HEK293T (cell line): ENCODE results near the gene FXYD4.

Experiments used
- CTCF ChIA-PET: fragments of 350-600 bp; formaldehyde crosslinking; extraction: SDS; loops from one replicate; lab custom pipeline; 2021; ENCODE audit warnings: antibody characterized with exemption, inconsistent platforms; lab: Yijun Ruan, JAX
- POLR2A ChIA-PET: fragments of 350-600 bp; formaldehyde crosslinking; extraction: SDS; loops from one replicate; lab custom pipeline; 2020; ENCODE audit warnings: antibody characterized with exemption, inconsistent platforms; lab: Yijun Ruan, JAX
- DNase-seq: peaks from one replicate; pipeline ENCODE4 v3.0.0; 2012; ENCODE audit warnings: mixed read lengths; ENCODE audit errors: extremely low spot score
- ARNT ChIP-seq: fragments of 450-650 bp; IDR thresholded peaks from 2 replicates; pipeline ENCODE4 v1.6.1; 2017; ENCODE audit warnings: mild to moderate bottlenecking
- BHLHE40 ChIP-seq: fragments of 450-650 bp; IDR thresholded peaks from 2 replicates; pipeline ENCODE4 v1.6.1; 2016; ENCODE audit warnings: mild to moderate bottlenecking, moderate library complexity, borderline replicate concordance
- CTBP1 ChIP-seq: fragments of 450-650 bp; IDR thresholded peaks from 2 replicates; pipeline ENCODE4 v1.6.1; 2016; ENCODE audit warnings: borderline replicate concordance
- ELF4 ChIP-seq: fragments of 450-650 bp; IDR thresholded peaks from 2 replicates; pipeline ENCODE4 v1.6.1; 2017; ENCODE audit warnings: antibody characterized with exemption
- FOXA1 ChIP-seq: fragments of 450-650 bp; IDR thresholded peaks from 2 replicates; pipeline ENCODE4 v1.6.1; 2016; ENCODE audit warnings: mild to moderate bottlenecking
- FOXK2 ChIP-seq: fragments of 450-650 bp; IDR thresholded peaks from 2 replicates; pipeline ENCODE4 v1.6.1; 2016; ENCODE audit warnings: mild to moderate bottlenecking
- FOXM1 ChIP-seq: fragments of 450-650 bp; IDR thresholded peaks from 2 replicates; pipeline ENCODE4 v1.6.1; 2017; ENCODE audit warnings: mild to moderate bottlenecking, borderline replicate concordance
- HDGF ChIP-seq: fragments of 450-650 bp; IDR thresholded peaks from 2 replicates; pipeline ENCODE4 v1.6.1; 2017; ENCODE audit warnings: antibody characterized with exemption, borderline replicate concordance
- L3MBTL2 ChIP-seq: fragments of 450-650 bp; conservative IDR thresholded peaks from 2 replicates; pipeline ENCODE4 v1.6.1; 2016; ENCODE audit warnings: mild to moderate bottlenecking
- LEF1 ChIP-seq: fragments of 450-650 bp; IDR thresholded peaks from 2 replicates; pipeline ENCODE4 v1.6.1; 2017; ENCODE audit warnings: mild to moderate bottlenecking, borderline replicate concordance
- NFRKB ChIP-seq: fragments of 450-650 bp; IDR thresholded peaks from 2 replicates; pipeline ENCODE4 v1.6.1; 2016; ENCODE audit warnings: mild to moderate bottlenecking, moderate library complexity
- SP1 ChIP-seq: fragments of 450-650 bp; IDR thresholded peaks from 2 replicates; pipeline ENCODE4 v1.6.1; 2017
- SUZ12 ChIP-seq: fragments of 450-650 bp; IDR thresholded peaks from 2 replicates; pipeline ENCODE4 v1.6.1; 2016; ENCODE audit warnings: mild to moderate bottlenecking
- TARDBP ChIP-seq: fragments of 450-650 bp; IDR thresholded peaks from 2 replicates; pipeline ENCODE4 v1.6.1; 2016
- ZNF384 ChIP-seq: fragments of 450-650 bp; IDR thresholded peaks from 2 replicates; pipeline ENCODE4 v1.6.1; 2016
- TF ChIP-seq, protein P1 (sequence below): fragments of 450-650 bp; IDR thresholded peaks from 2 replicates; pipeline ENCODE4 v1.6.1; 2016

The FXYD4 gene

DNA sequence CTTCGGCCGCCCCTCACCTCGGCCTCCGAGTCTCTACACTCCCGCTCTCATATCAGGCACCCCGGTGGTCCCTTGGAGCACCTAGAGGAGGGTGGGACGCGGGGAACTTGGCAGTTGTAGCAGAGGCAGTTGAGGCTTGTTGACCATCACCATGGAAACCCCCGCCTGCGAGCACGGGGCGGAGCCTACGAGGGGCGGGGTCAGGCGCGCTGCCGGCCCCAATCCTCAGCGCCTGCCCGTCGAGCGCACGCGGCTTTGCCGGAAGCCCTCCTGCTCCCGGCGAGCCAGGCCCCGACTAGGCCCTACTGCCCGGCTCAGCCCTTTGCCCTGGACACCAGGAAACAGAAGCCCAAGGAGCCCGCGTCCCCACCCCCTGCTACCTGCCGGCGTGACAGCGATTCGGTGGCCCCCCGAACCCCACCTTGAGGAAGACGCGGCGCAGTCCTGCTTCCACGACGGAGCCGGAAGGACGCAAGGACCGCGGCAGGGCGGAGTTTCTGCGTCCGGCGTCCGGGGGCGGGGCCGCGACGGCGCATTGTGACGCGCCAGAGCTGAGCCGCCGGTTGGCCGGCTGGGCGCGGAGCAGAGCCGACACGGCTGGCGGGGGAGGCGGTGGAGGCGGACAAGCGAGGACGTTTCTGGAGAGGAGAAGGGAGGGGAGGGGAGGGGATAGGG, 37.4 kb downstream of the FXYD4 start, which contains the start of gene HNRNPF:
Gene HNRNPF, minus strand, starts transcription at position 477 of the 675 bp plus-strand sequence. CDS start 21,302 bp downstream, outside the sequence.
- POLR2A ChIA-PET, result interaction anchor here (0.8 to 5.1 kb wide), 12 partner anchors 9 to 117 kb away, joined by 3 to 37 read pairs (median 4); partner anchors contain the start of gene ZNF487
- DNase-seq, result peak; percentile 88
- CTCF ChIA-PET, result no interaction called here
- TF ChIP-seq L3MBTL2 (peak; percentile 99), ELF4 (peak; percentile 77), FOXK2 (no peak), LEF1 (no peak), CTBP1 (no peak)

DNA sequence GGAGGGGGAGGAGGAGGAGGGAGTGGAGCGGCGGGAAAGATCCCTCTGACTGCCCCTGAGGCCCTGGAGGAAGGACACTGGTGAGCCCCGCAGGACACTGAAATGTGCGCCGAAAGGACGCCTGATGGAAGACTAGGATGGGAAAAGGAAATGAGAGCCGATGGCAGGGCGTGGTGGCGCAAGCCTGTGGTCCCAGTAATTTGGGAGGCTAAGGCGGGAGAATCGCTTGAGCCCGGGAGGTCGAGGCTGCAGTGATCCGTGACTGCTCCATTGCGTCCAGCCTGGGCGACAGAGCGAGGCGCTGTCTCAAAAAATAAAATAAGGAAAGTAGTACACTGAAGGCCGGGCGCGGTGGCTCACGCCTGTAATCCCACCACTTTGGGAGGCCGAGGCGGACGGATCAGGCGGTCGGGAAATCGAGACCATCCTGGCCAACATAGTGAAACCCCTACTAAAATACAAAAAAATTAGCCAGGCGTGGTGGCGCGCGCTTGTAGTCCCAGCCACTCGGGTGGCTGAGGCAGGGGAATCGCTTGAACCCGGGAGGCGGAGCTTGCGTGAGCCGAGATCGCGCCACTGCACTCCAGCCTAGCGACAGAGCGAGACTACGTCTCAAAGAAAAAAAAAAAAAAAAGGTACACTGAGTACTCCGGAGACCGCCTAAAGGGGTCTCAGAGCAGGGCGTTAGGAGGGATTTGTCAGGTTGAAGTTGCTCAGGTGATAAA, 38.1 kb downstream of the FXYD4 start:
- CTCF ChIA-PET, result interaction anchor here (1.3 kb wide), 1 partner anchor 11 kb away, joined by 3 read pairs; no protein-coding TSS in a partner anchor
- no peak for DNase-seq
- TF ChIP-seq ELF4, result no peak
- no peak for TF ChIP-seq FOXK2
- TF ChIP-seq SUZ12, result no peak
- TF ChIP-seq, protein P1, sequence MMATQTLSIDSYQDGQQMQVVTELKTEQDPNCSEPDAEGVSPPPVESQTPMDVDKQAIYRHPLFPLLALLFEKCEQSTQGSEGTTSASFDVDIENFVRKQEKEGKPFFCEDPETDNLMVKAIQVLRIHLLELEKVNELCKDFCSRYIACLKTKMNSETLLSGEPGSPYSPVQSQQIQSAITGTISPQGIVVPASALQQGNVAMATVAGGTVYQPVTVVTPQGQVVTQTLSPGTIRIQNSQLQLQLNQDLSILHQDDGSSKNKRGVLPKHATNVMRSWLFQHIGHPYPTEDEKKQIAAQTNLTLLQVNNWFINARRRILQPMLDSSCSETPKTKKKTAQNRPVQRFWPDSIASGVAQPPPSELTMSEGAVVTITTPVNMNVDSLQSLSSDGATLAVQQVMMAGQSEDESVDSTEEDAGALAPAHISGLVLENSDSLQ, result no peak
- no peak; the same call in none of the 2 replicates for TF ChIP-seq L3MBTL2
- no peak for TF ChIP-seq ZNF384
- TF ChIP-seq FOXA1, result no peak
- no peak for TF ChIP-seq TARDBP
- TF ChIP-seq BHLHE40, result no peak
- POLR2A ChIA-PET, result interaction anchor here (0.8 to 5.1 kb wide), 8 partner anchors 8 to 117 kb away, joined by 3 to 37 read pairs (median 4); no protein-coding TSS in a partner anchor

DNA sequence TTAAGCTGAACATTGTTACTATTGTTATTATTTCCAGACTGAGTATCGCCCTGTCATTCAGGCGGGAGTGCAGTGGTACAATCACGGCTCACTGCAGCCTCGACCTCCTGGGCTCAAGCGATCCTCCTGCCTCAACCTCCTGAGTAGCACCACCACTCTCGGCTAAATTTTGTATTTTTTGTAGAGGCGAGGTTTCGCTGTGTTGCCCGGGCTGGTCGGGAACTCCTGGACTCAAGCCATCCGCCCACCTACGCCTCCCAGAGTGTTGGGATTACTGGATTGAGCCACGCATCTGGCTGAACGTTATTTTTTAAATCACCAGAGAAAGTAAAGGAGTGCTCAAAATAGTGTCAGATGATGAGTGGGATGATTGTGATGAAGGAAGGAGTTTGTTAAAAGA, 38.9 kb downstream of the FXYD4 start:
- TF ChIP-seq, protein P1, result no peak
- no peak for TF ChIP-seq ARNT
- TF ChIP-seq SP1, result no peak
- TF ChIP-seq ZNF384, result no peak
- TF ChIP-seq FOXA1, result no peak
- TF ChIP-seq FOXM1, result no peak
- no peak for TF ChIP-seq TARDBP
- TF ChIP-seq FOXK2, result no peak
- TF ChIP-seq CTBP1, result no peak
- TF ChIP-seq NFRKB, result no peak
- no peak for TF ChIP-seq LEF1
- no peak for TF ChIP-seq ELF4
- CTCF ChIA-PET, result interaction anchor here (1.3 kb wide), 1 partner anchor 10 kb away, joined by 3 read pairs; no protein-coding TSS in a partner anchor
- DNase-seq, result no peak
- POLR2A ChIA-PET, result interaction anchor here (1.7 to 5.1 kb wide), 2 partner anchors 10 to 26 kb away, joined by 6 to 37 read pairs; no protein-coding TSS in a partner anchor

DNA sequence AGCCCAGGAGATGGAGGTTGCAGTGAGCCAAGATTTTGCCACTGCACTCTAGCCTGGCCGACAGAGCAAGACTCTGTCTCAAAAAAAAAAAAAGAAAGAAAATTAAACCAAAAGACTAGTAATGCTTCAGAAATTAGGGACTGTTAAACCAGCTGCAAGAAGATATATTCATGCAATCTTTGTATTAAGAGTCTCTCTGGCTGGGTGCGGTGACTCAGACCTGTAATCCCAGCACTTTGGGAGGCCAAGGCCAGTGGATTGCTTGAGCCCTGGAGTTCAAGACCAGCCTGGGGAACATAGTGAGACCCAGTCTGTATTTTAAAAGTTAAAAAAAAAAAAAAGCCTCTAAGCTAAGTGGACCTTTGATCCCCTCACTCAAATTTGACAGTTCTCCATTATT, 40.1 kb downstream of the FXYD4 start:
- ChIA-PET POLR2A (interaction anchor here (5.1 kb wide), 1 partner anchor 9 kb away, joined by 37 read pairs; no protein-coding TSS in a partner anchor), CTCF (no interaction called here)
- no peak for DNase-seq
- no peak for TF ChIP-seq BHLHE40

DNA sequence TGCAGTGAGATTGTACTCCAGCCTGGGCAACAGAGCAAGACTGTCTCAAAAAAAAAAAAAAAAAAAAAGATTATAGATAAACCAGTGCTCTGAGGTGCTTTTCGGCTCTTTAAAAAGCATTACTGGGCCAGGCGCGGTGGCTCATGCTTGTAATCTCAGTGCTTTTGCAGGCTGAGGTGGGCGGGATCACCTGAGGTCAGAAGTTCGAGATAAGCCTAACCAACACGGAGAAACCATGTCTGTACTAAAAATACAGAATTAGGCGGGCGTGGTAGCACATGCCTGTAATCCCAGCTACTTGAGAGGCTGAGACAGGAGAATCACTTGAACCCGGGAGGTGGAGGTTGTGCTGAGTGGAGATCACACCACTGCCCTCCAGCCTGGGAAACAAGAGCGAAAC, 44.1 kb downstream of the FXYD4 start:
- no peak for DNase-seq
- ChIA-PET CTCF (no interaction called here), POLR2A (no interaction called here)
- TF ChIP-seq ZNF384, result no peak

DNA sequence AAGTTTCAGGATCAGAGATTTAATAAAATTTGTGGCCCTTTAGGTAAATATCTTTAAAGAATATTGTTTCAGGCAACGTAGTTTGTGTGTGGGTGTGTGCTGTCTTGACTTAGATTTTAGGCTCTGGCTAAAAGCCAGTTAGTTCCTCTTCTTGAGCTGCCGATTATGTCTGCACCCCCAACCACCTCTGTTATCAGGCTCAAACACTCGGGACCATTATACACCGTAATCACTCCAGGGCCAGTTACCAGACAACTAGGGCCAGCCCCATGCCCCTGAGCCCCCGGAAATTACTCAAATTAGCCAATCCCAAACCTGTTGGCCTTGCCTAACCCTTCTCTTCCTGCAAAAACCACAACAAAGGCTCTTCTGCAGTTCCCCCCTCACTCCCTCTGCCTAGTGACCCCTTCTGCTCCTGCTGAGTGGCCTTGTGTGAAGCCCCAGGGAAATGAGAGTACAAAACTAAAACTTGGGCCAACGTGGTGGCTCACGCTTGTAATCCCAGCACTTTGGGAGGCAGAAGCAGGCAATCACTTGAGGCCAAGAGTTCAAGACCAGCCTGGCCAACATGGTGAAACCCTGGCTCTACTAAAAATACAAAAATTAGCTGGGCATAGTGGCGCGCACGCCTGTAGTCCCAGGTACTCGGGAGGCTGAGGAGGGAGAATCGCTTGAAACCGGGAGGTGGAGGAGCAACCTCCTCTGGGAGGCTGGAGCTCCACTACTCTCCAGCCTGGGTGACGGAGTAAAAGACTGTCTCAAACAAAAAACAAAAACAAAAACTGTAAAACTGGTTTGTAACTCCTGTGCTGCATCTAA, 46.7 kb downstream of the FXYD4 start:
- no peak for DNase-seq
- CTCF ChIA-PET, result interaction anchor here (0.6 to 0.7 kb wide), 2 partner anchors 39 to 76 kb away, joined by 3 to 4 read pairs; no protein-coding TSS in a partner anchor

More for the DNA sequence above, 46.7 kb downstream of the FXYD4 start:
- TF ChIP-seq SP1 (no peak), ZNF384 (no peak), TARDBP (no peak), NFRKB (no peak), ARNT (no peak), L3MBTL2 (no peak), ELF4 (no peak), BHLHE40 (no peak), FOXM1 (no peak), CTBP1 (no peak), SUZ12 (no peak), HDGF (no peak)
- POLR2A ChIA-PET, result interaction anchor here (1.0 kb wide), 1 partner anchor 9 kb away, joined by 3 read pairs; the partner anchor contains the start of gene HNRNPF
